ENCODE results near the gene NMT1. TPM values are rescaled to one million over a fixed set of nuclear protein-coding genes. Genes with fewer than 3 reads are reported as not detected.

The NMT1 gene
- total and polyA plus RNA-seq, 2 donors from 2014 or later = 72.3 to 98.5 TPM

GRCh38 chr17:45101546-45101882 is 40.4 kb downstream of the NMT1 start:
- Histone ChIP-seq H3K27ac (ENCODE audit: low read depth in 2 of 2, low read length in 2 of 2) (no peak overlapping the region), H3K4me1 (ENCODE audit: control insufficient read depth in 2 of 3, insufficient read depth in 2 of 3, low read depth in 1 of 3, low read length in 3 of 3) (peaks cover 0 to 2% (median 0%) of the 10 kb centered on the region in 3 donors), H3K9me3 (ENCODE audit: control insufficient read depth in 2 of 3, insufficient read depth in 1 of 3, low read length in 3 of 3) (no peaks in the 10 kb centered on the region), H3K36me3 (ENCODE audit: control insufficient read depth in 2 of 3, insufficient read depth in 3 of 3, low read length in 3 of 3) (peaks cover 10 to 78% (median 63%) of the 10 kb centered on the region in 3 donors), H3K27me3 (ENCODE audit: control insufficient read depth, insufficient read depth, low read length) (no peaks in the 10 kb centered on the region), H3K9ac (ENCODE audit: low read length in 3 of 3) (no peak overlapping the region), H3K4me3 (ENCODE audit: low read length in 3 of 3) (no peak overlapping the region)
- FAIRE-seq = no peak
- TF ChIP-seq CTCF (IDR thresholded peaks at IDR 0.05; ENCODE audit: borderline replicate concordance, extremely low read depth, insufficient read depth) = no peak
- intact Hi-C loops (cut with DNase I) = no loop called here
- DNase-seq = no peak

DNA sequence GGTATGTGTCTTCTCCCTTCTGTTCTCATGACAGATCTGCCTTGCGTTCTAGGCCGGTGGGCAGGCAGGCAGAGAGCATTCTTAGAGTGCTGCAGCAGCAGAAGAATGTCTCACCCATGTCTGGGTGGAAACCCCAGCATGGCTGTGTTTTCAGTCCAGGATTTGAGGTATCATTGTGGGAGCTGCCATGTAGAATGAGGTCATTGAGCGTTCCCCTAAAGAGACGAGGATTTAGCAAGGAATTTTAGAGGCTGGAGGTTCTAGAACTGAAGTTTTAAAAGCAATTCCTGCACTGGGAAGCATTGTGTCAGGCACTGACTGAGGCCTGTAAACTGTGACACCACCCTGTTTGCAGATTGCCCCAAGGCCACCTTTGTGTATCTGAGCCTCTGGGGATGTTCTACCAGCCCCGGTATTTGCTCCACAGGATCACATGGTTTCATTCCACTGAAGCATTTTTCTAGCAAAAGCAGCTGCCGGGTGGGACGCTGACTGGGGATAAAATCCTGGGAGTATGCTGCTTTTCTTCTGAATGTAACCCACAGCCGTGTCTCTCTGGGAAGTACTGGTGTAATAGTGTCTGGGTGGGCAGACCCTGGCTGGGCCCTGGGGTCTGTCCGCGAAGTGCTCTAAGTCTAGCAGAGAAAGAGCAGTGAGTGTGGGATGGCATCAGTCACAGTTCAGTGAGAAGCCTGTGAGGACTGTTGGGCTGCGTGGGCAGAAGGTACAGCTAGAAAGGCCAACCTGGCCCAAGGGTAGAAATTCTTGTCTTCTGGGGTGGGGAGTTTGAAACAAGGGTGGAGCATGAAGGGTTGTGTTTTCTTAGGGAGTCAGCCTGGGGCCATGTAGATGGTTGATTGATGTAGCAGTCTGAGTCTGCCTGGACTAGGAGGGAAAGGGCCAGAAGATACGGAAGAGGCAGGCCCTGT is 41.0 kb downstream of the NMT1 start:
- no peak for FAIRE-seq
- Histone ChIP-seq H3K27ac (ENCODE audit: low read depth in 2 of 2, low read length in 2 of 2) (no peak overlapping the region), H3K4me3 (ENCODE audit: low read length in 3 of 3) (no peak overlapping the region), H3K4me1 (ENCODE audit: control insufficient read depth in 2 of 3, insufficient read depth in 2 of 3, low read depth in 1 of 3, low read length in 3 of 3) (peaks cover 0 to 2% (median 0%) of the 10 kb centered on the region in 3 donors), H3K9ac (ENCODE audit: low read length in 3 of 3) (no peak overlapping the region), H3K27me3 (ENCODE audit: control insufficient read depth, insufficient read depth, low read length) (no peaks in the 10 kb centered on the region), H3K9me3 (ENCODE audit: control insufficient read depth in 2 of 3, insufficient read depth in 1 of 3, low read length in 3 of 3) (no peaks in the 10 kb centered on the region), H3K36me3 (ENCODE audit: control insufficient read depth in 2 of 3, insufficient read depth in 3 of 3, low read length in 3 of 3) (peaks cover 10 to 76% (median 58%) of the 10 kb centered on the region in 3 donors)
- peak in 2 of 5 donors; percentile 40 to 51 for DNase-seq
- no peak for TF ChIP-seq CTCF (IDR thresholded peaks at IDR 0.05; ENCODE audit: borderline replicate concordance, extremely low read depth, insufficient read depth)
- intact Hi-C loops (cut with DNase I) = no loop called here

- Histone ChIP-seq H3K27ac (ENCODE audit: low read depth in 2 of 2, low read length in 2 of 2) (no peak overlapping the region), H3K9ac (ENCODE audit: low read length in 3 of 3) (no peak overlapping the region), H3K4me3 (ENCODE audit: low read length in 3 of 3) (no peak overlapping the region), H3K36me3 (ENCODE audit: control insufficient read depth in 2 of 3, insufficient read depth in 3 of 3, low read length in 3 of 3) (peaks cover 8 to 73% (median 56%) of the 10 kb centered on the region in 3 donors), H3K4me1 (ENCODE audit: control insufficient read depth in 2 of 3, insufficient read depth in 2 of 3, low read depth in 1 of 3, low read length in 3 of 3) (peaks cover 0 to 2% (median 0%) of the 10 kb centered on the region in 3 donors), H3K9me3 (ENCODE audit: control insufficient read depth in 2 of 3, insufficient read depth in 1 of 3, low read length in 3 of 3) (no peaks in the 10 kb centered on the region), H3K27me3 (ENCODE audit: control insufficient read depth, insufficient read depth, low read length) (no peaks in the 10 kb centered on the region)
- intact Hi-C loops (cut with DNase I) = no loop called here
- no peak for TF ChIP-seq CTCF (IDR thresholded peaks at IDR 0.05; ENCODE audit: borderline replicate concordance, extremely low read depth, insufficient read depth)
- DNase-seq = peak in 1 of 5 donors; percentile 59
- FAIRE-seq = no peak
These were observed 41.7 kb downstream of the NMT1 start for GRCh38 chr17:45102856-45103255.
